GM12878 (cell line): ENCODE data around the gene C2. TPM values are rescaled to one million over a fixed set of nuclear protein-coding genes. Genes with fewer than 3 reads are reported as not detected.

Source experiments
- ATAC-seq: fragments of 200-7000 bp; cut with Tn5 transposase; 3 replicates; pipeline ENCODE4 v1.9.1; 2020; ENCODE audit warnings: mild to moderate bottlenecking, moderate library complexity
- BruUV-seq: library from RNA; stranded (reverse); fragments of 400-500 nt; replicated peaks from 2 replicates; lab custom pipeline; 2021; lab: Mats Ljungman, UMichigan
- CTCF ChIA-PET: fragments of 300-600 bp; sonication (Branson Sonifier 250); formaldehyde crosslinking; extraction: SDS; loops from one replicate; lab custom pipeline; 2021; ENCODE audit warnings: inconsistent platforms; lab: Yijun Ruan, JAX
- POLR2A ChIA-PET: fragments of 350-600 bp; formaldehyde crosslinking; extraction: SDS; loops from one replicate; lab custom pipeline; 2021; ENCODE audit warnings: inconsistent platforms; lab: Charles Lee
- RAD21 ChIA-PET: fragments of 300-600 bp; sonication (Branson Sonifier 250); formaldehyde crosslinking; loops from one replicate; lab custom pipeline; 2023; ENCODE audit warnings: antibody characterized with exemption; ENCODE audit not compliant: unreplicated experiment; lab: Charles Lee
- SMC1A ChIA-PET: fragments of 300-600 bp; sonication (Branson Sonifier 250); formaldehyde crosslinking; loops from one replicate; lab custom pipeline; 2023; ENCODE audit not compliant: unreplicated experiment, uncharacterized antibody; lab: Charles Lee
- DNase-seq: peaks from one replicate; pipeline ENCODE4 v3.0.0-alpha.2; 2011; ENCODE audit warnings: low read depth, low spot score
- FAIRE-seq: peaks from 3 replicates; lab custom pipeline; 2011; peaks lifted over from hg19 to GRCh38; lab: Jason Lieb, UNC
- H2AFZ ChIP-seq: 2 replicates; pipeline ENCODE4 v1.6.0; 2011; ENCODE audit warnings: low read depth, low read length, control low read depth; ENCODE audit not compliant: control insufficient read depth
- H3K27ac ChIP-seq: 2 replicates; pipeline ENCODE4 v1.5.1; 2011; ENCODE audit warnings: control low read depth; ENCODE audit not compliant: control insufficient read depth, insufficient read depth
- H3K27me3 ChIP-seq, 2 experiments: replicated peaks in 1 of 2; 2 replicates each; pipeline versions ENCODE4 v1.6.0 to v1.6.1; 2011; ENCODE audit warnings: low read length in 1 of 2; ENCODE audit not compliant: control insufficient read depth in 2 of 2, insufficient read depth in 2 of 2
- H3K36me3 ChIP-seq, 2 experiments: 2 replicates each; pipeline ENCODE4 v1.5.1; 2011; ENCODE audit warnings: low read length in 1 of 2; ENCODE audit not compliant: control insufficient read depth in 2 of 2, insufficient read depth in 2 of 2
- H3K4me1 ChIP-seq: 2 replicates; pipeline ENCODE4 v1.6.1; 2011; ENCODE audit warnings: mild to moderate bottlenecking, low read length, moderate library complexity, mixed read lengths; ENCODE audit not compliant: control insufficient read depth, insufficient read depth
- H3K4me2 ChIP-seq: 2 replicates; pipeline ENCODE4 v1.6.0; 2011; ENCODE audit warnings: control low read depth; ENCODE audit not compliant: control insufficient read depth, insufficient read depth
- H3K4me3 ChIP-seq: fragments of 200-600 bp; sonication (generic); 2 replicates; pipeline ENCODE4 v1.5.1; 2016
- H3K79me2 ChIP-seq: 2 replicates; pipeline ENCODE4 v1.6.0; 2011; ENCODE audit warnings: low read length; ENCODE audit not compliant: control insufficient read depth, insufficient read depth
- H3K9ac ChIP-seq: 2 replicates; pipeline ENCODE4 v1.8.0; 2011; ENCODE audit warnings: low read length, control low read depth, mixed read lengths; ENCODE audit not compliant: control insufficient read depth, insufficient read depth
- H3K9me3 ChIP-seq: replicated peaks from 3 replicates; pipeline ENCODE4 v1.5.1; 2011; ENCODE audit warnings: mild to moderate bottlenecking, low read length; ENCODE audit not compliant: control insufficient read depth, insufficient read depth
- H4K20me1 ChIP-seq: 2 replicates; pipeline ENCODE4 v1.6.0; 2011; ENCODE audit not compliant: control insufficient read depth, insufficient read depth
- BCL3 ChIP-seq: IDR thresholded peaks from 2 replicates; pipeline ENCODE4 v1.6.1; 2011; ENCODE audit warnings: borderline replicate concordance, low read depth, mild to moderate bottlenecking, moderate library complexity, low read length; ENCODE audit not compliant: insufficient read depth, poor library complexity, severe bottlenecking
- BCLAF1 ChIP-seq: fragments of 450-650 bp; IDR thresholded peaks from 2 replicates; pipeline ENCODE4 v1.6.1; 2017; ENCODE audit warnings: antibody characterized with exemption, mild to moderate bottlenecking, moderate library complexity
- BRCA1 ChIP-seq: IDR thresholded peaks from 2 replicates; pipeline ENCODE4 v1.6.1; 2011; ENCODE audit warnings: low read depth, low read length, improper control_type of control experiment
- JUND ChIP-seq: IDR thresholded peaks from 2 replicates; pipeline ENCODE4 v1.6.1; 2012; ENCODE audit warnings: low read depth, mild to moderate bottlenecking, low read length, improper control_type of control experiment, moderate library complexity
- MTA3 ChIP-seq: IDR thresholded peaks from 2 replicates; pipeline ENCODE4 v1.6.1; 2012; ENCODE audit warnings: low read length, inconsistent platforms, borderline replicate concordance
- RCOR1 ChIP-seq: conservative IDR thresholded peaks from 2 replicates; pipeline ENCODE4 v1.6.1; 2012; ENCODE audit warnings: low read depth, low read length, improper control_type of control experiment
- SMAD1 ChIP-seq: fragments of 450-650 bp; IDR thresholded peaks from 2 replicates; pipeline ENCODE4 v1.6.1; 2018; ENCODE audit warnings: mild to moderate bottlenecking, low read depth; ENCODE audit not compliant: partially characterized antibody
- SMC3 ChIP-seq: IDR thresholded peaks from 2 replicates; pipeline ENCODE4 v1.6.1; 2011; ENCODE audit warnings: low read length, improper control_type of control experiment, borderline replicate concordance
- WGBS: methylation state at CpG from one replicate; pipeline ENCODE4 v1.1.6; 2016; ENCODE audit warnings: low lambda C conversion rate; ENCODE audit not compliant: insufficient replicate concordance, insufficient coverage; ENCODE audit errors: missing lambda C conversion rate; 5-methylcytosine and 5-hydroxymethylcytosine counted together
- in situ Hi-C: fragments of 300-500 bp; cut with MboI; formaldehyde crosslinking; loops from 9 replicates; pipeline ENCODE4 v1.14.3; 2018; ENCODE audit warnings: mixed read lengths
- intact Hi-C: fragments of 100-400 bp; cut with micrococcal nuclease; formaldehyde crosslinking; loops from one replicate; pipeline ENCODE4 v1.14.2; 2022; ENCODE audit not compliant: unreplicated experiment
- polyA plus RNA-seq, 11 experiments: library from polyadenylated mRNA; depleted of rRNA in 4 of 11; unstranded in 6 of 11; stranded (reverse) in 5 of 11; fragments of >200 nt; fragmentation: Nextera tagmentation in 4 of 11; fragmentation: Illumina TruSeq in 1 of 11; extraction: Ambion mirVana in 4 of 11; extraction: Trizol in 1 of 11; gene quantifications; 1 replicate in 1 of 11; 2 replicates in 10 of 11; pipeline versions ENCODE4 v1.2.1 to v1.2.3, GENCODE V29; 2011 to 2016; ENCODE audit warnings: inconsistent platforms in 2 of 11, missing spikeins in 2 of 11, low read depth in 1 of 11
- total RNA-seq, 4 experiments: library from RNA; depleted of rRNA in 3 of 4; stranded (reverse); fragments of >200 nt in 3 of 4; fragmentation: Illumina TruSeq in 1 of 4; extraction: Trizol in 1 of 4; gene quantifications; 2 replicates each; pipeline versions ENCODE4 v1.2.1 to v1.2.3, GENCODE V29; 2013 to 2021
- TF ChIP-seq, protein P1 (sequence below): fragments of 450-650 bp; IDR thresholded peaks from 2 replicates; pipeline ENCODE4 v1.6.1; 2017; ENCODE audit warnings: mild to moderate bottlenecking, moderate library complexity
- TF ChIP-seq, protein P2 (sequence below): fragments of 450-650 bp; conservative IDR thresholded peaks from 2 replicates; pipeline ENCODE4 v1.6.1; 2017; ENCODE audit warnings: mild to moderate bottlenecking, moderate library complexity

Gene C2
- total and polyA plus RNA-seq, 10 of the 15 experiments (the other 5 are each of a cell fraction or from before 2014, with no cell fraction given): 0.06 to 0.97 (median 0.21) TPM; not detected in 5

GRCh38 chr6:31977816-31978431, 50.4 kb downstream of the C2 start (continued):
- TF ChIP-seq, protein P1, sequence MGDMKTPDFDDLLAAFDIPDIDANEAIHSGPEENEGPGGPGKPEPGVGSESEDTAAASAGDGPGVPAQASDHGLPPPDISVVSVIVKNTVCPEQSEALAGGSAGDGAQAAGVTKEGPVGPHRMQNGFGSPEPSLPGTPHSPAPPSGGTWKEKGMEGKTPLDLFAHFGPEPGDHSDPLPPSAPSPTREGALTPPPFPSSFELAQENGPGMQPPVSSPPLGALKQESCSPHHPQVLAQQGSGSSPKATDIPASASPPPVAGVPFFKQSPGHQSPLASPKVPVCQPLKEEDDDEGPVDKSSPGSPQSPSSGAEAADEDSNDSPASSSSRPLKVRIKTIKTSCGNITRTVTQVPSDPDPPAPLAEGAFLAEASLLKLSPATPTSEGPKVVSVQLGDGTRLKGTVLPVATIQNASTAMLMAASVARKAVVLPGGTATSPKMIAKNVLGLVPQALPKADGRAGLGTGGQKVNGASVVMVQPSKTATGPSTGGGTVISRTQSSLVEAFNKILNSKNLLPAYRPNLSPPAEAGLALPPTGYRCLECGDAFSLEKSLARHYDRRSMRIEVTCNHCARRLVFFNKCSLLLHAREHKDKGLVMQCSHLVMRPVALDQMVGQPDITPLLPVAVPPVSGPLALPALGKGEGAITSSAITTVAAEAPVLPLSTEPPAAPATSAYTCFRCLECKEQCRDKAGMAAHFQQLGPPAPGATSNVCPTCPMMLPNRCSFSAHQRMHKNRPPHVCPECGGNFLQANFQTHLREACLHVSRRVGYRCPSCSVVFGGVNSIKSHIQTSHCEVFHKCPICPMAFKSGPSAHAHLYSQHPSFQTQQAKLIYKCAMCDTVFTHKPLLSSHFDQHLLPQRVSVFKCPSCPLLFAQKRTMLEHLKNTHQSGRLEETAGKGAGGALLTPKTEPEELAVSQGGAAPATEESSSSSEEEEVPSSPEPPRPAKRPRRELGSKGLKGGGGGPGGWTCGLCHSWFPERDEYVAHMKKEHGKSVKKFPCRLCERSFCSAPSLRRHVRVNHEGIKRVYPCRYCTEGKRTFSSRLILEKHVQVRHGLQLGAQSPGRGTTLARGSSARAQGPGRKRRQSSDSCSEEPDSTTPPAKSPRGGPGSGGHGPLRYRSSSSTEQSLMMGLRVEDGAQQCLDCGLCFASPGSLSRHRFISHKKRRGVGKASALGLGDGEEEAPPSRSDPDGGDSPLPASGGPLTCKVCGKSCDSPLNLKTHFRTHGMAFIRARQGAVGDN: no peak

DNA sequence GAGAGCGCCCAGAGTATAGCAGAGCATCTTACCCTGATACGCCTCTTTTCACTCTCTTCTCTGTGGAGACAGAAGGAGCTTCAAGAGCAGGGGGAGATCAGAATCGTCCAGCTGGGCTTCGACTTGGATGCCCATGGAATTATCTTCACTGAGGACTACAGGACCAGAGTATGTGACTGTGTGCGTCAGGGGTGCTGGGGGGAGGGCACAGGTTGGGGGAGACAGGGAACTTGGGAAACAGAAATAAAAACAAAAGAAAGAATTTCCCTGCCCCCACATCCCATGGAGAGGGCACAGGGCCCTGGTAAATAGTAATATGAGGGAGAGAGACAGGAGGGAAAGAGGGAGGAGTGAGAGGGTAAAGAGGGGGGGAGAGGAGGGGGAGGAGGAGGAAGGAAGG, 51.3 kb downstream of the C2 start:
- CTCF ChIA-PET: no interaction called here
- H3K36me3 ChIP-seq: no peaks in the 10 kb centered on the region; a peak in 1 of 4 replicates
- no peak overlapping the region for H3K4me3 ChIP-seq
- no peaks in the 10 kb centered on the region for H4K20me1 ChIP-seq
- DNase-seq (no peak), FAIRE-seq (no peak), ATAC-seq (no peak)
- no peaks in the 10 kb centered on the region for H3K27me3 ChIP-seq
- WGBS: 82% methylated on average over 5 of the region's 5 CpGs
- in situ Hi-C loops (loop anchor here (10.0 kb wide), 1 partner anchor 56 kb away; the partner anchor contains the start of gene CYP21A2), intact Hi-C loops (no loop called here)
- no peak overlapping the region for H2AFZ ChIP-seq
- no peaks in the 10 kb centered on the region for H3K4me1 ChIP-seq
- no peaks in the 10 kb centered on the region for H3K79me2 ChIP-seq
- BruUV-seq: no TSS peak
- no peak overlapping the region for H3K4me2 ChIP-seq
- H3K27ac ChIP-seq: no peak overlapping the region
- RAD21 ChIA-PET: no interaction called here
- H3K9ac ChIP-seq: no peak overlapping the region
- POLR2A ChIA-PET: interaction anchor here (0.6 kb wide), 1 partner anchor 413 kb away, joined by 3 read pairs; no protein-coding TSS in a partner anchor
- SMC1A ChIA-PET: no interaction called here
- no peaks in the 10 kb centered on the region for H3K9me3 ChIP-seq
- TF ChIP-seq SMC3 (no peak), BCLAF1 (no peak), RCOR1 (no peak), MTA3 (no peak), BCL3 (no peak), BRCA1 (no peak), SMAD1 (no peak), JUND (no peak)
- TF ChIP-seq, protein P2, sequence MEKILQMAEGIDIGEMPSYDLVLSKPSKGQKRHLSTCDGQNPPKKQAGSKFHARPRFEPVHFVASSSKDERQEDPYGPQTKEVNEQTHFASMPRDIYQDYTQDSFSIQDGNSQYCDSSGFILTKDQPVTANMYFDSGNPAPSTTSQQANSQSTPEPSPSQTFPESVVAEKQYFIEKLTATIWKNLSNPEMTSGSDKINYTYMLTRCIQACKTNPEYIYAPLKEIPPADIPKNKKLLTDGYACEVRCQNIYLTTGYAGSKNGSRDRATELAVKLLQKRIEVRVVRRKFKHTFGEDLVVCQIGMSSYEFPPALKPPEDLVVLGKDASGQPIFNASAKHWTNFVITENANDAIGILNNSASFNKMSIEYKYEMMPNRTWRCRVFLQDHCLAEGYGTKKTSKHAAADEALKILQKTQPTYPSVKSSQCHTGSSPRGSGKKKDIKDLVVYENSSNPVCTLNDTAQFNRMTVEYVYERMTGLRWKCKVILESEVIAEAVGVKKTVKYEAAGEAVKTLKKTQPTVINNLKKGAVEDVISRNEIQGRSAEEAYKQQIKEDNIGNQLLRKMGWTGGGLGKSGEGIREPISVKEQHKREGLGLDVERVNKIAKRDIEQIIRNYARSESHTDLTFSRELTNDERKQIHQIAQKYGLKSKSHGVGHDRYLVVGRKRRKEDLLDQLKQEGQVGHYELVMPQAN: no peak
